HEK293 (cell line): ENCODE measurements around the gene RAD21L1.

ENCODE experiments used
- CTCF ChIA-PET: fragments of 350-600 bp; formaldehyde crosslinking; extraction: SDS; loops from one replicate; lab custom pipeline; 2021; ENCODE audit warnings: antibody characterized with exemption; lab: Yijun Ruan, JAX
- POLR2A ChIA-PET: fragments of 300-600 bp; formaldehyde crosslinking; extraction: SDS; loops from one replicate; lab custom pipeline; 2020; ENCODE audit warnings: antibody characterized with exemption, inconsistent platforms; lab: Yijun Ruan, JAX
- H3K27ac ChIP-seq: fragments of 200-500 bp; sonication (Bioruptor generic); 2 replicates; pipeline ENCODE4 v1.5.1; 2014; ENCODE audit warnings: low read depth, low read length, control low read depth, inconsistent platforms; ENCODE audit errors: extremely low read depth
- H3K36me3 ChIP-seq, 2 experiments: fragments of 200-500 bp in 1 of 2; sonication (Bioruptor generic) in 1 of 2; 1 replicate in 1 of 2; 2 replicates in 1 of 2; pipeline ENCODE4 v1.5.1; 2014 to 2017; ENCODE audit warnings: inconsistent platforms in 2 of 2, low read length in 2 of 2; ENCODE audit not compliant: control insufficient read depth in 2 of 2, insufficient read depth in 1 of 2
- H3K4me1 ChIP-seq: fragments of 200-500 bp; sonication (Bioruptor generic); 2 replicates; pipeline ENCODE4 v1.5.1; 2014; ENCODE audit warnings: mild to moderate bottlenecking, low read length, inconsistent platforms; ENCODE audit not compliant: control insufficient read depth, insufficient read depth
- H3K4me3 ChIP-seq: 2 replicates; pipeline ENCODE4 v1.5.1; 2011; ENCODE audit warnings: low read depth, mild to moderate bottlenecking, control low read depth, low read length, moderate library complexity
- H3K9me3 ChIP-seq: fragments of 200-500 bp; sonication (Bioruptor generic); 2 replicates; pipeline ENCODE4 v1.5.1; 2014; ENCODE audit warnings: low read depth, low read length, inconsistent platforms; ENCODE audit not compliant: control insufficient read depth, insufficient read depth
- ATF2 ChIP-seq: fragments of 450-650 bp; formaldehyde crosslinking; IDR thresholded peaks from 2 replicates; pipeline ENCODE4 v1.5.1; 2016; ENCODE audit warnings: missing biosample characterization, missing genetic modification characterization, low read depth
- BCL11B ChIP-seq: fragments of 450-650 bp; formaldehyde crosslinking; IDR thresholded peaks from 2 replicates; pipeline ENCODE4 v1.5.1; 2016; ENCODE audit warnings: low read depth, missing biosample characterization, missing genetic modification characterization
- CTCF ChIP-seq: fragments of 450-650 bp; formaldehyde crosslinking; IDR thresholded peaks from 2 replicates; pipeline ENCODE4 v1.5.1; 2016; ENCODE audit warnings: missing biosample characterization, missing genetic modification characterization
- HOXA7 ChIP-seq: sonication (generic); formaldehyde crosslinking; IDR thresholded peaks from 2 replicates; pipeline ENCODE4 v1.8.1; 2022; ENCODE audit warnings: missing genetic modification reagents, borderline replicate concordance
- IKZF3 ChIP-seq: fragments of 450-650 bp; IDR thresholded peaks from 2 replicates; pipeline ENCODE4 v1.5.0; 2018; ENCODE audit warnings: missing biosample characterization, mild to moderate bottlenecking, missing genetic modification characterization, moderate library complexity
- PRDM6 ChIP-seq: fragments of 450-650 bp; formaldehyde crosslinking; IDR thresholded peaks from 2 replicates; pipeline ENCODE4 v1.5.1; 2017; ENCODE audit warnings: missing biosample characterization, missing genetic modification characterization
- SP3 ChIP-seq: fragments of 450-650 bp; formaldehyde crosslinking; IDR thresholded peaks from 2 replicates; pipeline ENCODE4 v1.5.1; 2016; ENCODE audit warnings: missing biosample characterization, missing genetic modification characterization
- ZNF10 ChIP-seq: fragments of 450-650 bp; formaldehyde crosslinking; IDR thresholded peaks from 2 replicates; pipeline ENCODE4 v1.5.1; 2017; ENCODE audit warnings: missing biosample characterization, missing genetic modification characterization
- ZNF202 ChIP-seq: fragments of 450-650 bp; formaldehyde crosslinking; IDR thresholded peaks from 2 replicates; pipeline ENCODE4 v1.5.1; 2016; ENCODE audit warnings: missing biosample characterization, missing genetic modification characterization, borderline replicate concordance
- ZNF248 ChIP-seq: fragments of 450-650 bp; formaldehyde crosslinking; IDR thresholded peaks from 2 replicates; pipeline ENCODE4 v1.5.1; 2017; ENCODE audit warnings: missing biosample characterization, missing genetic modification characterization
- ZNF335 ChIP-seq: fragments of 450-650 bp; formaldehyde crosslinking; conservative IDR thresholded peaks from 2 replicates; pipeline ENCODE4 v1.5.1; 2016; ENCODE audit warnings: missing biosample characterization, missing genetic modification characterization
- ZNF398 ChIP-seq: fragments of 450-650 bp; formaldehyde crosslinking; IDR thresholded peaks from 2 replicates; pipeline ENCODE4 v1.5.1; 2017; ENCODE audit warnings: missing biosample characterization, missing genetic modification characterization
- ZNF433 ChIP-seq: fragments of 450-650 bp; formaldehyde crosslinking; IDR thresholded peaks from 2 replicates; pipeline ENCODE4 v1.5.1; 2016; ENCODE audit warnings: missing biosample characterization, missing genetic modification characterization, low read depth
- ZNF513 ChIP-seq: fragments of 450-650 bp; IDR thresholded peaks from 2 replicates; pipeline ENCODE4 v1.5.1; 2018; ENCODE audit warnings: missing biosample characterization, missing genetic modification characterization
- ZNF585B ChIP-seq: fragments of 450-650 bp; formaldehyde crosslinking; IDR thresholded peaks from 2 replicates; pipeline ENCODE4 v1.5.1; 2016; ENCODE audit warnings: missing biosample characterization, missing genetic modification characterization
- ZNF610 ChIP-seq: fragments of 450-650 bp; formaldehyde crosslinking; IDR thresholded peaks from 2 replicates; pipeline ENCODE4 v1.5.1; 2016; ENCODE audit warnings: missing biosample characterization, missing genetic modification characterization, borderline replicate concordance
- ZNF670 ChIP-seq: fragments of 450-650 bp; formaldehyde crosslinking; IDR thresholded peaks from 2 replicates; pipeline ENCODE4 v1.5.1; 2016; ENCODE audit warnings: missing biosample characterization, missing genetic modification characterization, low read depth
- ZNF701 ChIP-seq: fragments of 450-650 bp; formaldehyde crosslinking; IDR thresholded peaks from 2 replicates; pipeline ENCODE4 v1.5.1; 2016; ENCODE audit warnings: missing biosample characterization, missing genetic modification characterization
- ZNF747 ChIP-seq: fragments of 450-650 bp; formaldehyde crosslinking; IDR thresholded peaks from 2 replicates; pipeline ENCODE4 v1.5.1; 2016; ENCODE audit warnings: missing biosample characterization, missing genetic modification characterization
- ZNF76 ChIP-seq: fragments of 450-650 bp; formaldehyde crosslinking; IDR thresholded peaks from 2 replicates; pipeline ENCODE4; 2016; ENCODE audit warnings: low read depth, missing biosample characterization, missing genetic modification characterization, borderline replicate concordance
- ZNF791 ChIP-seq: fragments of 450-650 bp; formaldehyde crosslinking; IDR thresholded peaks from 2 replicates; pipeline ENCODE4 v1.5.1; 2016; ENCODE audit warnings: missing biosample characterization, missing genetic modification characterization
- ZSCAN23 ChIP-seq: fragments of 450-650 bp; formaldehyde crosslinking; IDR thresholded peaks from 2 replicates; pipeline ENCODE4 v1.5.1; 2016; ENCODE audit warnings: missing biosample characterization, missing genetic modification characterization

RAD21L1 gene

GRCh38 chr20:1178623-1179022 lies 47.2 kb upstream of the RAD21L1 start:
- Histone ChIP-seq H3K4me3 (no peak overlapping the region), H3K36me3 (peaks cover 0 to 20% of the 10 kb centered on the region in 2 experiments; a peak in 1 of 3 replicates), H3K9me3 (no peaks in the 10 kb centered on the region), H3K4me1 (no peaks in the 10 kb centered on the region), H3K27ac (no peak overlapping the region)
- TF ChIP-seq ZNF701 (tag by site-specific recombination) (no peak), SP3 (tag by site-specific recombination) (no peak), ZNF433 (tag by site-specific recombination) (no peak), HOXA7 (CRISPR knock-in tag) (no peak), ZNF513 (tag by site-specific recombination) (no peak), PRDM6 (tag by site-specific recombination) (no peak), BCL11B (tag by site-specific recombination) (no peak)
- POLR2A ChIA-PET: no interaction called here
- CTCF ChIA-PET: no interaction called here

- ChIA-PET CTCF (interaction anchor here (0.5 to 1.3 kb wide), 4 partner anchors 28 to 411 kb away, joined by 3 to 5 read pairs (median 4); no protein-coding TSS in a partner anchor), POLR2A (no interaction called here)
- H3K4me3 ChIP-seq: no peak overlapping the region
- no peak overlapping the region for H3K27ac ChIP-seq
- H3K4me1 ChIP-seq: no peaks in the 10 kb centered on the region
- peaks cover 0 to 17% of the 10 kb centered on the region in 2 experiments; a peak in 1 of 3 replicates for H3K36me3 ChIP-seq
- no peaks in the 10 kb centered on the region for H3K9me3 ChIP-seq
- no peak for TF ChIP-seq ZNF670
- no peak for TF ChIP-seq ZSCAN23 (tag by site-specific recombination)
These were observed 44.9 kb upstream of the RAD21L1 start for GRCh38 chr20:1180949-1181348.

- Histone ChIP-seq H3K27ac (no peak overlapping the region), H3K4me1 (no peaks in the 10 kb centered on the region), H3K4me3 (no peak overlapping the region), H3K36me3 (peaks cover 0 to 17% of the 10 kb centered on the region in 2 experiments; a peak in 1 of 3 replicates), H3K9me3 (no peaks in the 10 kb centered on the region)
- CTCF ChIA-PET: interaction anchor here (1.3 to 1.4 kb wide), 2 partner anchors 29 to 368 kb away, joined by 3 to 5 read pairs; no protein-coding TSS in a partner anchor
- POLR2A ChIA-PET: no interaction called here
- no peak for TF ChIP-seq ZNF747 (tag by site-specific recombination)
- TF ChIP-seq ATF2 (tag by site-specific recombination): no peak
- no peak for TF ChIP-seq ZNF398 (tag by site-specific recombination)
- no peak for TF ChIP-seq ZNF335 (tag by site-specific recombination)
- TF ChIP-seq ZNF76: no peak
- no peak for TF ChIP-seq ZNF248 (tag by site-specific recombination)
- TF ChIP-seq CTCF: no peak
- TF ChIP-seq ZNF433 (tag by site-specific recombination): no peak
- no peak for TF ChIP-seq ZNF202
- TF ChIP-seq ZNF791: no peak
- no peak for TF ChIP-seq IKZF3
- TF ChIP-seq ZNF585B (tag by site-specific recombination): no peak
- TF ChIP-seq ZNF610 (tag by site-specific recombination): no peak
- no peak for TF ChIP-seq ZNF10 (tag by site-specific recombination)
These were observed 43.7 kb upstream of the RAD21L1 start for GRCh38 chr20:1182106-1182505.
